Left lung (tissue), 10 donors: ENCODE results near the gene CDK14. TPM values are rescaled to one million over a fixed set of nuclear protein-coding genes. Genes with fewer than 3 reads are reported as not detected.
"Not testable (repeated sequence)": the region's sequence is repeated elsewhere in the genome, so short reads cannot be mapped to it uniquely, and the experiment has no call there.

ENCODE experiments used
- ATAC-seq: fragments of 200-7000 bp; cut with Tn5 transposase; one replicate; pipeline ENCODE4 v1.9.1; 2020; ENCODE audit warnings: moderate library complexity
- DNase-seq, 4 donors: peaks; one replicate each; pipeline ENCODE4 v3.0.0-alpha.2; 2013 to 2020
- H3K27ac ChIP-seq, 2 donors: fragments of 200-600 bp; sonication (generic) in 1 of 2; one replicate each; pipeline versions ENCODE4 v1.5.0 to v1.8.0; 2020 to 2021
- H3K27me3 ChIP-seq, 2 donors: fragments of 200-600 bp; sonication (generic) in 1 of 2; one replicate each; pipeline versions ENCODE4 v1.5.0 to v1.8.0; 2020 to 2021
- H3K36me3 ChIP-seq, 2 donors: fragments of 200-600 bp; sonication (generic) in 1 of 2; one replicate each; pipeline versions ENCODE4 v1.5.0 to v1.8.0; 2020 to 2021
- H3K4me1 ChIP-seq, 2 donors: fragments of 200-600 bp; one replicate each; pipeline ENCODE4 v1.8.0; 2021
- H3K4me3 ChIP-seq, 2 donors: fragments of 200-600 bp; sonication (generic) in 1 of 2; one replicate each; pipeline versions ENCODE4 v1.5.0 to v1.8.0; 2020 to 2021; ENCODE audit warnings: mild to moderate bottlenecking in 1 of 2
- H3K9me3 ChIP-seq, 2 donors: fragments of 200-600 bp; sonication (generic) in 1 of 2; one replicate each; pipeline versions ENCODE4 v1.5.0 to v1.8.0; 2020 to 2021
- CTCF ChIP-seq, 2 donors: fragments of 200-600 bp; sonication (generic) in 1 of 2; IDR thresholded peaks; one replicate each; pipeline versions ENCODE4 v1.5.0 to v1.8.0; 2021; ENCODE audit warnings: antibody characterized with exemption in 2 of 2
- intact Hi-C, 2 donors: fragments of 100-400 bp; cut with DNase I; formaldehyde crosslinking; loops; one replicate each; pipeline versions ENCODE4 v1.11.2 to v1.14.2; 2022
- polyA plus RNA-seq, 6 donors: library from polyadenylated mRNA; unstranded; fragments of 120-200 nt; gene quantifications; one replicate each; pipeline ENCODE4 v1.2.1, GENCODE V29; 2013; ENCODE audit not compliant: insufficient read length in 6 of 6
- total RNA-seq, 2 donors: library from RNA; stranded (reverse); fragmentation: NEBNext Ultra II Directional; extraction: Animal tissue kit (Norgen Biotek cat#: 25700); gene quantifications; one replicate each; pipeline ENCODE4 v1.2.1, GENCODE V29; 2021
- donor health status: DM: no; HTN: yes; CAD: no.
- donor health status: DM: no; HTN: no; CAD: no.

Gene CDK14
- total and polyA plus RNA-seq, 8 donors: 24.1 to 45.1 (median 30.0) TPM

GRCh38 chr7:90749774-90750173, 153.7 kb downstream of the CDK14 start:
- Histone ChIP-seq H3K4me1 (peaks cover 0 to 4% of the 10 kb centered on the region in 2 donors), H3K4me3 (no peak overlapping the region), H3K36me3 (no peaks in the 10 kb centered on the region), H3K27me3 (no peaks in the 10 kb centered on the region), H3K9me3 (no peaks in the 10 kb centered on the region), H3K27ac (no peak overlapping the region)
- ATAC-seq (no peak), DNase-seq (peak in 1 of 4 donors; percentile 34)
- TF ChIP-seq CTCF (IDR thresholded peaks at IDR 0.05): no peak
- intact Hi-C loops: no loop called here

GRCh38 chr7:90751595-90751994, 155.5 kb downstream of the CDK14 start:
- intact Hi-C loops: no loop called here
- Histone ChIP-seq H3K27ac (no peak overlapping the region), H3K4me1 (peaks cover 0 to 4% of the 10 kb centered on the region in 2 donors), H3K27me3 (no peaks in the 10 kb centered on the region), H3K36me3 (no peaks in the 10 kb centered on the region), H3K9me3 (no peaks in the 10 kb centered on the region), H3K4me3 (no peak overlapping the region)
- DNase-seq (no peak), ATAC-seq (no peak)
- no peak for TF ChIP-seq CTCF (IDR thresholded peaks at IDR 0.05)

- intact Hi-C loops: no loop called here
These were observed 155.9 kb downstream of the CDK14 start for GRCh38 chr7:90752051-90752450.

GRCh38 chr7:90755041-90755440, 158.9 kb downstream of the CDK14 start:
- intact Hi-C loops: no loop called here
- no peak overlapping the region for H3K4me3 ChIP-seq
- DNase-seq (no peak), ATAC-seq (no peak)
- no peak overlapping the region for H3K27ac ChIP-seq
- no peak for TF ChIP-seq CTCF (IDR thresholded peaks at IDR 0.05)
- no peaks in the 10 kb centered on the region for H3K36me3 ChIP-seq
- no peaks in the 10 kb centered on the region for H3K27me3 ChIP-seq
- H3K9me3 ChIP-seq: no peaks in the 10 kb centered on the region
- H3K4me1 ChIP-seq: no peaks in the 10 kb centered on the region

More at GRCh38 chr7:90752051-90752450, 155.9 kb downstream of the CDK14 start:
- no peak overlapping the region for H3K27ac ChIP-seq
- H3K4me3 ChIP-seq: no peak overlapping the region
- ATAC-seq (no peak), DNase-seq (no peak)
- TF ChIP-seq CTCF (IDR thresholded peaks at IDR 0.05): no peak
- no peaks in the 10 kb centered on the region for H3K27me3 ChIP-seq
- H3K9me3 ChIP-seq: no peaks in the 10 kb centered on the region
- H3K36me3 ChIP-seq: no peaks in the 10 kb centered on the region
- H3K4me1 ChIP-seq: peaks cover 0 to 4% of the 10 kb centered on the region in 2 donors

- H3K4me1 ChIP-seq: no peaks in the 10 kb centered on the region
- no peak overlapping the region for H3K4me3 ChIP-seq
- intact Hi-C loops: no loop called here
- no peaks in the 10 kb centered on the region for H3K9me3 ChIP-seq
- no peaks in the 10 kb centered on the region for H3K27me3 ChIP-seq
- no peak for ATAC-seq
- TF ChIP-seq CTCF (IDR thresholded peaks at IDR 0.05): no peak
- DNase-seq: no peak
- H3K27ac ChIP-seq: no peak overlapping the region
- no peaks in the 10 kb centered on the region for H3K36me3 ChIP-seq
These were observed 160.2 kb downstream of the CDK14 start for GRCh38 chr7:90756366-90756765.

GRCh38 chr7:90757565-90757950, 161.4 kb downstream of the CDK14 start:
- H3K4me1 ChIP-seq, DNase-seq, H3K4me3 ChIP-seq, intact Hi-C loops, H3K36me3 ChIP-seq, H3K27ac ChIP-seq, H3K27me3 ChIP-seq, ATAC-seq, H3K9me3 ChIP-seq: not testable (repeated sequence)
